MM.1S (cell line): ENCODE results near the gene RCN2.

Source experiments
- DNase-seq: peaks from one replicate; pipeline ENCODE4 v3.0.0-alpha.2; 2015
- H2AFZ ChIP-seq: fragments of 300-600 bp; sonication (generic); 2 replicates; pipeline ENCODE4 v1.6.0; 2016; ENCODE audit warnings: antibody characterized with exemption, low read length
- H3F3A ChIP-seq: fragments of 300-600 bp; sonication (generic); 2 replicates; pipeline ENCODE4 v1.6.1; 2016; ENCODE audit warnings: mild to moderate bottlenecking, antibody characterized with exemption, low read length, moderate library complexity, mixed read lengths; ENCODE audit not compliant: insufficient read depth
- H3K27ac ChIP-seq: fragments of 300-600 bp; sonication (generic); 2 replicates; pipeline ENCODE4 v1.5.1; 2016; ENCODE audit warnings: mild to moderate bottlenecking, low read length
- H3K27me3 ChIP-seq: fragments of 300-600 bp; sonication (generic); replicated peaks from 2 replicates; pipeline ENCODE4 v1.6.0; 2016; ENCODE audit warnings: low read length; ENCODE audit not compliant: insufficient read depth
- H3K36me3 ChIP-seq: fragments of 300-600 bp; sonication (generic); replicated peaks from 2 replicates; pipeline ENCODE4 v1.6.1; 2016; ENCODE audit warnings: mild to moderate bottlenecking, low read length, mixed read lengths; ENCODE audit not compliant: insufficient read depth
- H3K4me1 ChIP-seq: fragments of 300-600 bp; sonication (generic); 2 replicates; pipeline ENCODE4 v1.6.1; 2016; ENCODE audit warnings: low read length, mixed read lengths
- H3K4me2 ChIP-seq: fragments of 300-600 bp; sonication (generic); 2 replicates; pipeline ENCODE4 v1.6.0; 2016; ENCODE audit warnings: low read depth, low read length
- H3K4me3 ChIP-seq: fragments of 300-600 bp; sonication (generic); 2 replicates; pipeline ENCODE4 v1.5.1; 2016; ENCODE audit warnings: low read length, mixed read lengths
- H3K79me2 ChIP-seq: fragments of 300-600 bp; sonication (generic); 2 replicates; pipeline ENCODE4 v1.6.1; 2016; ENCODE audit warnings: mixed run types, low read length, mixed read lengths
- H3K9ac ChIP-seq: fragments of 300-600 bp; sonication (generic); 2 replicates; pipeline ENCODE4 v1.6.1; 2016; ENCODE audit warnings: low read length, mixed read lengths
- H3K9me2 ChIP-seq: fragments of 300-600 bp; sonication (generic); replicated peaks from 2 replicates; pipeline ENCODE4 v1.6.1; 2016; ENCODE audit warnings: mild to moderate bottlenecking, low read length, mixed read lengths; ENCODE audit not compliant: insufficient read depth
- H3K9me3 ChIP-seq: fragments of 300-600 bp; sonication (generic); replicated peaks from 2 replicates; pipeline ENCODE4 v1.6.1; 2016; ENCODE audit warnings: mild to moderate bottlenecking, low read length, mixed read lengths; ENCODE audit not compliant: insufficient read depth
- H4K20me1 ChIP-seq: fragments of 300-600 bp; sonication (generic); 2 replicates; pipeline ENCODE4 v1.6.1; 2016; ENCODE audit warnings: mild to moderate bottlenecking, low read length, moderate library complexity, mixed read lengths; ENCODE audit not compliant: insufficient read depth
- EZH2 ChIP-seq: fragments of 300-600 bp; sonication (generic); optimal IDR thresholded peaks from 2 replicates; pipeline ENCODE3; 2017; ENCODE audit warnings: low read depth, mild to moderate bottlenecking, antibody characterized with exemption, low read length, mixed read lengths
- EZH2phosphoT487 ChIP-seq: fragments of 300-600 bp; sonication (generic); IDR thresholded peaks from 2 replicates; pipeline ENCODE4 v1.6.1; 2018; ENCODE audit warnings: antibody characterized with exemption, low read length
- TF ChIP-seq, protein P1 (sequence below): fragments of 300-600 bp; sonication (generic); IDR thresholded peaks from 2 replicates; pipeline ENCODE4 v1.5.1; 2016; ENCODE audit warnings: antibody characterized with exemption, low read length, mixed read lengths

The RCN2 gene

DNA sequence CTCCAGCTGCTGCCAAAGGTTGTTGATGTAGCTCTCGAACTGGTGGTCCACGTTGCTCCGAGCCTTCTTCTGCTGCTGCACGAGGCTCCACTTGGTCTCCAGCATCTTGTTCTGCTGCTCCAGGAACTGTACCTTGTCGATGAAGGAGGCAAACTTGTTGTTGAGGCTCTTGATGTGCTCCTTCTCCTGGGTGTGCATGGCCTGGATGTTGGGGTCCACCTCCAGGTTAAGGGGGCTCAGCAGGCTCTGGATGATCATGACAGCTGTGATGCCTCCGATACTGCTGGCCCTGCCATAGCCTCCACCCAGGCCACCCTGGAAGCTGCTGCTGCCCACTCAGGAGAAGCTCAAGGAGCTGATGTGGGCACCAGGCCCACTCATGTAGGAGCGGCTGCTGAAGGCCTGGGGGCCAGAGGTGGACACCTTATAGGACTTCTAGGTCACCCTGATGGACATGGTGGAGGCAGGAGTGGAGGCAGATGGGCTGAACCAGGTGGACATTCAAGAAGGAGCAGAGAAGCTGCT is 48.5 kb downstream of the RCN2 start:
- H3K9ac ChIP-seq: no peak overlapping the region
- H3K79me2 ChIP-seq: no peaks in the 10 kb centered on the region
- H3F3A ChIP-seq: no peaks in the 10 kb centered on the region
- H2AFZ ChIP-seq: no peak overlapping the region
- H3K9me2 ChIP-seq: no peaks in the 10 kb centered on the region
- no peaks in the 10 kb centered on the region for H3K36me3 ChIP-seq
- H4K20me1 ChIP-seq: no peaks in the 10 kb centered on the region
- H3K4me1 ChIP-seq: no peaks in the 10 kb centered on the region
- no peak overlapping the region for H3K4me3 ChIP-seq
- H3K27me3 ChIP-seq: no peaks in the 10 kb centered on the region
- no peak overlapping the region for H3K4me2 ChIP-seq
- H3K9me3 ChIP-seq: no peaks in the 10 kb centered on the region
- H3K27ac ChIP-seq: no peak overlapping the region
- no peak for DNase-seq
- no peak for TF ChIP-seq EZH2phosphoT487
- no peak for TF ChIP-seq EZH2
- TF ChIP-seq, protein P1, sequence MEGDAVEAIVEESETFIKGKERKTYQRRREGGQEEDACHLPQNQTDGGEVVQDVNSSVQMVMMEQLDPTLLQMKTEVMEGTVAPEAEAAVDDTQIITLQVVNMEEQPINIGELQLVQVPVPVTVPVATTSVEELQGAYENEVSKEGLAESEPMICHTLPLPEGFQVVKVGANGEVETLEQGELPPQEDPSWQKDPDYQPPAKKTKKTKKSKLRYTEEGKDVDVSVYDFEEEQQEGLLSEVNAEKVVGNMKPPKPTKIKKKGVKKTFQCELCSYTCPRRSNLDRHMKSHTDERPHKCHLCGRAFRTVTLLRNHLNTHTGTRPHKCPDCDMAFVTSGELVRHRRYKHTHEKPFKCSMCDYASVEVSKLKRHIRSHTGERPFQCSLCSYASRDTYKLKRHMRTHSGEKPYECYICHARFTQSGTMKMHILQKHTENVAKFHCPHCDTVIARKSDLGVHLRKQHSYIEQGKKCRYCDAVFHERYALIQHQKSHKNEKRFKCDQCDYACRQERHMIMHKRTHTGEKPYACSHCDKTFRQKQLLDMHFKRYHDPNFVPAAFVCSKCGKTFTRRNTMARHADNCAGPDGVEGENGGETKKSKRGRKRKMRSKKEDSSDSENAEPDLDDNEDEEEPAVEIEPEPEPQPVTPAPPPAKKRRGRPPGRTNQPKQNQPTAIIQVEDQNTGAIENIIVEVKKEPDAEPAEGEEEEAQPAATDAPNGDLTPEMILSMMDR: no peak

DNA sequence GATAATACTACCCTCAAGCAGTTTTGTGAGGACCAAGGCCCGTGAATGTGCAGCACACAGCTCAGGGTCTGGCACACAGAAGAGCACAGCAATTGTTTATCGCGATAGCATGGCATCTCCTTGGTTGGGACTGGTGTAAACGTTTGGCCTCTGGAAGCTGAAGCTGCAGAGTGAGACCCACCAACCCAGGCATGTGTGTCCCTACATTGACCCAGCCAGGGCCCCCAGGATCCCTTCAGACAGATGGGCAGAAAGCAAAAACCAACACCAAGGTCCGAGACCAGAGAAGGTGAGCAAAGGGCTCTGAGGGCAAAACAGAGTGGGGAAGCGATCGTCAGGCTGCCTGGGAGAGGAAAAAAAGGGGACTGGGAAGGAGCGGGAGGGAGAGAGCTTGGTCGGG is 50.8 kb downstream of the RCN2 start:
- no peak overlapping the region for H3K9ac ChIP-seq
- no peaks in the 10 kb centered on the region for H3K9me2 ChIP-seq
- no peaks in the 10 kb centered on the region for H3K9me3 ChIP-seq
- TF ChIP-seq, protein P1: no peak
- no peak for TF ChIP-seq EZH2
- no peak for TF ChIP-seq EZH2phosphoT487
- H3K27me3 ChIP-seq: no peaks in the 10 kb centered on the region
- H3K4me3 ChIP-seq: no peak overlapping the region
- no peaks in the 10 kb centered on the region for H4K20me1 ChIP-seq
- no peak overlapping the region for H2AFZ ChIP-seq
- DNase-seq: no peak
- no peaks in the 10 kb centered on the region for H3K4me1 ChIP-seq
- no peak overlapping the region for H3K4me2 ChIP-seq
- H3K79me2 ChIP-seq: no peaks in the 10 kb centered on the region
- H3K27ac ChIP-seq: no peak overlapping the region
- no peaks in the 10 kb centered on the region for H3F3A ChIP-seq
- H3K36me3 ChIP-seq: no peaks in the 10 kb centered on the region

DNA sequence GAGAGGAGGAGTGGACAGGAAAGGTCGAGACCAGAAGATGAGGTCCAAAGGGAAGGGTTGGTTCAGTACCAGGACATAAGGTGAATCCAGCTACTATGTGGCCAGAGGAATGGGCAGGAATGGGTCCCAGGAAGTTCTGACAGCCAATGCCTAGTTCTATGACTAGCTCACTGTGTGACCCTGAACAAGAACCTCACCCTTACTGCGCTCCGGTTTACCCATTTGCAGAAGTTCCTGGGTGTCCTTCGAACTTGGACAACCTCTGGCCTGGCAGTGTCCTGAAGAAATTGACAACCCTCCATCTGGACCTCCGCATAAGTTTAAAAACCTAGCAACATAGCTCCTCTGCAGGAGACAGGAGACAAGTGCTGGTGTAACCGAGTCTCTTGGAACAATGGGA is 51.2 kb downstream of the RCN2 start:
- no peaks in the 10 kb centered on the region for H4K20me1 ChIP-seq
- H3K4me2 ChIP-seq: no peak overlapping the region
- no peak overlapping the region for H2AFZ ChIP-seq
- H3K4me1 ChIP-seq: no peaks in the 10 kb centered on the region
- no peak overlapping the region for H3K27ac ChIP-seq
- no peak for DNase-seq
- no peaks in the 10 kb centered on the region for H3F3A ChIP-seq
- H3K4me3 ChIP-seq: no peak overlapping the region
- H3K36me3 ChIP-seq: no peaks in the 10 kb centered on the region
- H3K9ac ChIP-seq: no peak overlapping the region
- TF ChIP-seq, protein P1: no peak
- no peak for TF ChIP-seq EZH2
- TF ChIP-seq EZH2phosphoT487: no peak
- H3K27me3 ChIP-seq: no peaks in the 10 kb centered on the region
- H3K9me2 ChIP-seq: no peaks in the 10 kb centered on the region
- H3K79me2 ChIP-seq: no peaks in the 10 kb centered on the region
- H3K9me3 ChIP-seq: no peaks in the 10 kb centered on the region
